HG02885 (cell line): ENCODE data around the gene CFAP65.

Experiments used
- ATAC-seq: cut with Tn5 transposase; IDR thresholded peaks from one replicate; pipeline ENCODE4 v1.9.1; 2021; ENCODE audit warnings: mild to moderate bottlenecking; ENCODE audit not compliant: unreplicated experiment, poor library complexity

Gene CFAP65, protein sequence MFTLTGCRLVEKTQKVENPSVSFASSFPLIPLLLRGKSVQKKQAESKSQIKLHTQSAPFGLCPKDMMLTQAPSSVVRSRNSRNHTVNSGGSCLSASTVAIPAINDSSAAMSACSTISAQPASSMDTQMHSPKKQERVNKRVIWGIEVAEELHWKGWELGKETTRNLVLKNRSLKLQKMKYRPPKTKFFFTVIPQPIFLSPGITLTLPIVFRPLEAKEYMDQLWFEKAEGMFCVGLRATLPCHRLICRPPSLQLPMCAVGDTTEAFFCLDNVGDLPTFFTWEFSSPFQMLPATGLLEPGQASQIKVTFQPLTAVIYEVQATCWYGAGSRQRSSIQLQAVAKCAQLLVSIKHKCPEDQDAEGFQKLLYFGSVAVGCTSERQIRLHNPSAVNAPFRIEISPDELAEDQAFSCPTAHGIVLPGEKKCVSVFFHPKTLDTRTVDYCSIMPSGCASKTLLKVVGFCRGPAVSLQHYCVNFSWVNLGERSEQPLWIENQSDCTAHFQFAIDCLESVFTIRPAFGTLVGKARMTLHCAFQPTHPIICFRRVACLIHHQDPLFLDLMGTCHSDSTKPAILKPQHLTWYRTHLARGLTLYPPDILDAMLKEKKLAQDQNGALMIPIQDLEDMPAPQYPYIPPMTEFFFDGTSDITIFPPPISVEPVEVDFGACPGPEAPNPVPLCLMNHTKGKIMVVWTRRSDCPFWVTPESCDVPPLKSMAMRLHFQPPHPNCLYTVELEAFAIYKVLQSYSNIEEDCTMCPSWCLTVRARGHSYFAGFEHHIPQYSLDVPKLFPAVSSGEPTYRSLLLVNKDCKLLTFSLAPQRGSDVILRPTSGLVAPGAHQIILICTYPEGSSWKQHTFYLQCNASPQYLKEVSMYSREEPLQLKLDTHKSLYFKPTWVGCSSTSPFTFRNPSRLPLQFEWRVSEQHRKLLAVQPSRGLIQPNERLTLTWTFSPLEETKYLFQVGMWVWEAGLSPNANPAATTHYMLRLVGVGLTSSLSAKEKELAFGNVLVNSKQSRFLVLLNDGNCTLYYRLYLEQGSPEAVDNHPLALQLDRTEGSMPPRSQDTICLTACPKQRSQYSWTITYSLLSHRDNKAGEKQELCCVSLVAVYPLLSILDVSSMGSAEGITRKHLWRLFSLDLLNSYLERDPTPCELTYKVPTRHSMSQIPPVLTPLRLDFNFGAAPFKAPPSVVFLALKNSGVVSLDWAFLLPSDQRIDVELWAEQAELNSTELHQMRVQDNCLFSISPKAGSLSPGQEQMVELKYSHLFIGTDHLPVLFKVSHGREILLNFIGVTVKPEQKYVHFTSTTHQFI (N-terminal part only)

DNA sequence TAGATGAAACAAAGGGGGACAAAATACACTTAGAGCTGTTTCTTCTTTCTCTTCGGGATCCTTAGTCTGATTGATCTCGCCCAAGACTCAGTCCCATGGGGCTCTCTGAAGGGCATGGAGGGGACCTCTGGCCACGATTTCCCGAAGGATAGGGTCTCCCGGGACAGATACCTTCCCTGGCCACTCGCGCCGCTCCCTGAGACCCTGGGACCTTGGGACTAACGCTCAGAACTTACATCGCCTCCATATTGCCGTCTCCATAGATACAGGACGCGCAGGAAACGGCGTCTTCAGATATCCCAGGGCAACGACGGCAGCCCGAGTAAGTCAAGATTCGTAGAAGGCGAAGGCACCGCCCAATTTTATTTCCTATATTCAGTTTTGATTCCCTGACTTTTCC lies at the start of gene CFAP65:
Gene CFAP65 (minus strand): TSS at position 265 of the 400 bp plus-strand sequence. CDS start 2,468 bp downstream, outside the sequence.
- no peak for ATAC-seq

DNA sequence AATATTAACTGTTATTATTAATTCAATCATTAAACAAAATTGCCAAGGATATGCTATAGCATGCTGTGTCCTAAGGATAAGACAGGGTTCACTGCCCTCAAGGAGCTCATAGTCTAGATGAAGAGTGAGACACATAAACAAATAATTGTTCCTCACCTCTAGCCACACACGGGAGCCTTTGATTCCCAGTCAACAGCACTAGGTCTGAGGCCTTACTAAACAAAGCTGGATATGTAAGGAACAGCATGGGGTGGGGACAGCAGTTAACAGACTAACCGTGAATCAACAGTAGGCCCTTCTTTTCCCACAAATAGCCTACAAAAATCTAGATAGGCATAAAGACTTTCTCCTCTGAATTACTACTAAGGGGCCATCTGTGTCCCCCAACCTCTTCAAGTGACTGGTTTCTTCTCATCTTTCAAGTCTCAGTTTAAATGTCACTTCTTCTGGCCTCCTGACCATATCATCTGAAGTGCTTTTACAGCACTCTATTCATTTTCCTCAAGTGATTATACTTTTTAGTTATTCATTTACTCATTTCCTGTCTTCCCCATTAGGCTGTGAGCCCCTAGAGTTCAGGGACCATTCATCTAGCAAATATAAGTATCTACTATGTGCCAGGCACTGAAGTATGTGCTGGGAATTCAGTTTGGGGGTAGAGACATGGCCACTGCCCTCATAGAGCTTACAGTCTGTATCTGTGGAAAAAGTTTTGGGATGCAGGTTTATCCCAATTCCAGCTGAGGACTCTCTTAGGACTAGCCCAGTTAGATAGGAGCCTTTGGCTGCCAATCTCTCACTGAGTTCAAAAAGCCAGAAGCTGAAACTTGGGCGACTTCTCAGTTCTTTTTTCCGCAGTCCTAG lies 49.4 kb upstream of the CFAP65 start:
- no peak for ATAC-seq

DNA sequence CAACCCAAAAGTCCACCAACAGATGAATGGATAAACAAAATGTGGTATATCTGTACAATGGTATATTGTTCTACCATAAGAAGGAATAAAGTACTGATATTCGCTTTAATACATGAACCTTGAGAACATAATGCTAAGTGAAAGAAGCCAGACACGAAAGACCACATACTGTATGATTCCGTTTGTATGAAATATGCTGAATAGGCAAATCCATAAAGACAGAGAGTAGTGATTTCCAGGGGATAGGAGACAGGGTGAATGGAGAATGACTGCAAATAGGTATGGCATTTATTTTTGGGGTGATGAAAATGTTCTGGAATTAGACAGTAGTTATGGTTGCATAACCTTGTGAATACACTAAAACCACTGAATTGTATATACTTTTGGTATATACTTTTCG lies 48.0 kb upstream of the CFAP65 start:
- ATAC-seq, result no peak

DNA sequence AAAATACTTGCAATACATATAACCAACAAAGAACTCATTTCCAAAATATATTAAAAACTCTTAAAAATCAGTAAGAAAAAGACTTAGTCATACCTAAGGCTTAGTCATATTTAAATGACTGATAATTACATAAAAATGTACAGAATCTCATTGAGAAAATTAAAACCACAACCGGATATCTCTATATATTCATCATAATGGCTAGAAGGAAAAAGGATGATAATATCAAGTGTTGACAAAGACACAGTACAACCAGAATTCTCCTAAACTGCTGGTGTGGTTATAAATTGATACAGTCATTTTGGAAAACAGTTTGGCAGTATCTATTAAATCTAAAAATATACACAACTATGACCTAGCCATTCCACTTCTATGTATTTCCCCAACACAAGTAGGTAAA lies 46.5 kb upstream of the CFAP65 start:
- ATAC-seq, result no peak

DNA sequence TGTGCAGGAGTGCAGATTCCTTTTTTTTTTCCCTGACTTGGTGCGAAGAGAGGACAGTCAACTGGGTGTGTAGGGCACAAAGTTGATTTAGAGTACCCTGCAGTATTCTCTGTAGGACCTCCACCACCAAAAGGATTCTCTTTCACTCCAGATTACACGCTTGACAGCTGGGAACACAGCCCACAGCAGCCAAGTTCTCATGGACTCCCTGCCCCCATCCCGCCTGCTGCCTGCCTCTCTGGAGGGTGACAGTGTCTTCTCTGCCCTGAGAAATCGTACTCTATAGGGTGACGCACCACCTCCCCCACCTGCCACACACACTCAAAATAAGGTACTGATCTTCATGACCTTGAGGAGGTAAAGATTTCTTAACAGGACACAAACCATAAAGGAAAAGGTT lies 46.0 kb upstream of the CFAP65 start:
- ATAC-seq, result no peak

DNA sequence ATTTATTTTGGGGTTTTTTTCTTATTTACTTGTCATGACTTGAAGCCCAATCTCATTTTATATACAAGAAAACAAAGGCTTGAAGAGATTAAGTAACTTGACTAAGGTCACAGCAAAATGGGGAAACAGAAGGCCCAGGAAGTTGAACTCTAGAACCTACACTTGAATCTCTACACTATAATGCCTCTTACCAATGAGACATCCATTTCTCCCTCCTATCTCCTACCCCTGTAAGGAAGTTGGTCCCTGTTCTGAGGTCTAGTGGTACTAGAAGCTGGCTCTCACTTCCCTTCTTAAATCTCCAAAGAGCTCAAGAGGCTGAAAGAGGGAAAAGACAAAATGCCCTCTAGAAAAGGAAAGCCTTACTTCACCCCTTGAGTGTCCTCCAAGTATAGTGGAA lies 44.9 kb upstream of the CFAP65 start:
- ATAC-seq, result no peak

DNA sequence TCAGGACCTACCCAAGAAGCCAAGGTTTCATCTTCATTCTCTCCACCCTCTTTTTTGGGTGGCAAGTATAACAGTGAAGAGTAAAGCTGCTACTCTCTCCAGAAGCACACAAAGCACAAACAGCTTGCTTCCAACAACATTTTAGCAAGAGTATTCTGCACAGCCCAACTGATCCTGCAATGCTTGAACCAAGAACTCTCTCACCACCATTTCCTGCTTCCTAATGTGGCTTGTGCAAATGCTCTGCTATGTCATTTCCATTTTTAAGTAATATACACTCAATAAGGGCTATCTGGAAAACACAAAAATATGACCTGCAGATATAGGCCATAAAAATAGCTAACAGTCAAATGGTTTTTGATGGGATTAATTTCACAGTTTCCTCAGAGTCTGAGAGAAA lies 43.5 kb upstream of the CFAP65 start:
- no peak for ATAC-seq

DNA sequence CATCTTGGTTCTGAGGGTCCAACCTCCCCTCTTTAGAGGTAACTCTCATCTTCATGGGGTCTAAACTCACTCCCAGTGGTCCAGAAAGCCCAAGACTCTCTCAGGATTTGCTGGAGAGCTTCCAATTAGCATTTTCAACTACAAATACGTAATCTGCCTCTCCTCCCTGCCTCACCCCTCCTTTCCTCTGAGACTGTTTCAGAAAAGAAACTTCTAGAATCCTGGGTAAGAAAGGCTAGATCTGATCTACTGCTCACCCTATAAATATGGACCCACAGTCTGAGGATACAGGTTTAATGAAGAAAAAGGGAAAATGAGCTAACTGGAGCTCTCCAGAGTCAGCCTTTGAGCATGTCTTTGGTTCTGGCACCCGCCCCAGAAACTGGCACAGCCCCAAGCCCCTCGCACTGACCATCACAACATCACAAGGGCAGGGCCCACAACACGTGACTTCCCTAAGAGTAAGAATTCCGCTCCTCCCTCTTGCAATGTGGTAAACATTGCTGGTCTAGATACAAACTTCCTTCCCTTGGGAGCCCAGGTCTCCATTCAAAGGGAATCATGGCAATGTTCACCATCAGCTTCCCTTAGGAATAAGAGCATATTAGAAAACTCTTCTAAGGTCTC lies 41.1 kb upstream of the CFAP65 start:
- ATAC-seq, result no peak

DNA sequence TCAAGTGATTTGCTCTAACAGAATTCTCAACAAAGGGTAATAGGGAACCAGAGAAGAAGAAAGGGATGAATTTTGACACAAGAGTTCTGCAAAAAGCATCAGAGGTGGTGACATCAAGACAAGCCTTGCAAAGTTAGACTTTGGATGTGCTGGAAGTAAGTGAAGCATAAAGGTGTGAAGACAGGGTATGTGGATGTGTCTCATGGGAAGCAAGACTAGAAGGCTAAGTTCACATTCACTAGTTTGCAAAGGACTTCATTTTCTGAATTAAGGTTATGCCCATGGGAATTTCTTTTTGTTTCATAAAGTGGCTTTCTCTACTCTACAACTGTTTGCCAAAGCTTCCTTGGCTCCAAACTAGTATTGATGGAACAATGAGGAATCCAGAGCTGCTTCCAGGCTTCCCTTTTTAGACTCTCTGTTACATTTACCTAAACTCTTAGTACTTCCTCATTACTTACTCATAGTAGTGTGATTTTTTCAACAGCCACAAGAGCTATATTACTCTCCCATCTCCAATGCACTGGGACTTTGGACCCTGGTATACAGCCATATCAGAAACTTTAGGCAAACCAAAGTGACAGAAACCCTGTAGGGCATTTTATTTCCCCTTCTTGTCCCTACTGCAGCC lies 40.5 kb upstream of the CFAP65 start:
- no peak for ATAC-seq

DNA sequence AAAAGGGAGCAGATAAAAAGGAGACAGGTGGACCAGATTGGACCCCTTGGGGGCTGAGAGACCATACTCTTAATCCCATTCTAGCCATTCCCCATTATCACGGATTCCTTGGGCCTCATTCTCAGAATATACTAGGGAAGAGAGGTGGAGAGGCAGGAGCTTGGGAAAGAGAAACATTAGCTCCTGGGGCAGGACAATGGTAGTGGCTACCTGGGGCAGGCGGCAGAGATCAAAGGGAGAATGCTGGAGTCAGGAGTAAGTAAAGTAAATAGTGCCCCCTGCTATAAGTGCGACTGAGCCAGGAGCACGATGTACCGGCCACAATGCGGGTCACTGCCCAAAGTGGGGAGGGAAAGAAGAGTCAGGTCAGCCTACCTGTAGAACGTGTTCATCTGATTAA lies 39.8 kb upstream of the CFAP65 start:
- no peak for ATAC-seq

DNA sequence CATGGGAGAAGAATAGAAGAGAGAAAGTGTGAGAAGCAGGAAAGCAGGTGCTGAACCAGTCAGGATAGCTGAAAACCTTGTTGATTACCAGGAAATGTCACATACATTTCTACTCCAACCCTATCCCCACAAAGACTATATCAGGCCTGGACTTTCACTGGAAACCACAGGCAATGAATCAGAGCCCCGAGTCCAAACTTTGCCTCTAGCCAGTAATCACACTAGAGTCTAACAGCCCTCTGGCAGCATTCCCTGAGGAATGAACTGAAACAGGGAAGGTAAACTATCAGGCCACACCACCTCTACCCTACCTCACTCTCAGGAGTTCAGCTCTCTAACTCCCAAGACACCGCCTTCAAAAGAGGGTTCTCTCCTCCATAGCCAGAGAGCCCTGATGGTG lies 38.1 kb upstream of the CFAP65 start:
- no peak for ATAC-seq

DNA sequence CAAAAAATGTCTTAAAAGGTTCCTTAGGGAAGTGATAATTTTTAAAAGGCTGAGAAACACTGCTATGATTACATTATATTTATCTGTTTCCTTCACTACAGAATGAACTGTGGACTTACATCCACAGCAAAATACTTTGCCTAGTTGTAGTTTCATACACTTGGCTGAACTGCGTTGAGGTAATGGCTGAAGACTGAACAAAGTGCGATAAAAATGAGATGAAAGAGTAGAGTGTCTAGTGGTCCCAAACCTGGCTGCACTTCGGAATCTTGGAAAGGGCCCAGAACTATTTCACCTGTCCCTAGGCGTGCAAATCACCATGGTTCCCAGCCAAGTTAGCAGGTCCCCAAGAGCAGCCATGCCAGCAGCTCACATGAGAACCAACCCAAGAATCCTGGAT lies 37.6 kb upstream of the CFAP65 start:
- ATAC-seq, result no peak

DNA sequence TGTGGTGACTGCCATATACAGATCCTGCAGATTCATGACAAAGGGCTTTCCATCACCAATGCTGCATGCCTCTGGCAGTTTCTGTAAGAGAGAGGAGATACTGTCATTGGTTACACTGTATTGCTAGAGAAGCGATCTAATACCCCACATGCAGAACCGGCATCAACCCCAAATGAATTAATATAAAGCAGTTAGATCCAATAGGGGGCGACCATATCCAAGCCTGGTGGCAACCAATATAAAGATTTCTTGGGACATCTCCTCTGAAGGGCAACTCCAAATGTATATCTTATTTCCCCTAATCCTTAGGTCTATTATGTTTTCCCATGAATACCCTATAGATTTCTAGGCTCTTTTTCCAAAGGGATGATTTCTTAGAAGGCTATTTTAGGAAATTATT lies 36.8 kb upstream of the CFAP65 start:
- ATAC-seq, result no peak

DNA sequence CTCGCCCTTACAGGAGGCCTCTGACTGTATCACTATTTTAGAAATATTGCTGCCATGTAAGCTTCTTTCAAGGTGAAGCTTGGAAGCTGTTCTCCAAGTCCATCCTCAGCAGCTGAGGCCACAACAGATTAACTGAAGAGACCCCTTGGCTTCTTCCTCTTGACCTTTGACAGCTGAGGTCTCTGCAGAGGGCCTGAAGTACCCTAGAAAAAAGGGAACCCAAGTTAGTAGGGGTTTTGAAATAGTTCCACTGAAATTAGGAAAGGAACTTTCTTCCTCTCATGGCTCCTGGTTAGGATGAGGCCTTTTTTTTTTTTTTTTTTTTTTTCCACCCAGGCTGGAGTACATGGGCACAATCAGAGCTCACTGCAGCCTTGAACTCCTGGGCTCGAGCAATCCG lies 34.9 kb upstream of the CFAP65 start:
- no peak for ATAC-seq

DNA sequence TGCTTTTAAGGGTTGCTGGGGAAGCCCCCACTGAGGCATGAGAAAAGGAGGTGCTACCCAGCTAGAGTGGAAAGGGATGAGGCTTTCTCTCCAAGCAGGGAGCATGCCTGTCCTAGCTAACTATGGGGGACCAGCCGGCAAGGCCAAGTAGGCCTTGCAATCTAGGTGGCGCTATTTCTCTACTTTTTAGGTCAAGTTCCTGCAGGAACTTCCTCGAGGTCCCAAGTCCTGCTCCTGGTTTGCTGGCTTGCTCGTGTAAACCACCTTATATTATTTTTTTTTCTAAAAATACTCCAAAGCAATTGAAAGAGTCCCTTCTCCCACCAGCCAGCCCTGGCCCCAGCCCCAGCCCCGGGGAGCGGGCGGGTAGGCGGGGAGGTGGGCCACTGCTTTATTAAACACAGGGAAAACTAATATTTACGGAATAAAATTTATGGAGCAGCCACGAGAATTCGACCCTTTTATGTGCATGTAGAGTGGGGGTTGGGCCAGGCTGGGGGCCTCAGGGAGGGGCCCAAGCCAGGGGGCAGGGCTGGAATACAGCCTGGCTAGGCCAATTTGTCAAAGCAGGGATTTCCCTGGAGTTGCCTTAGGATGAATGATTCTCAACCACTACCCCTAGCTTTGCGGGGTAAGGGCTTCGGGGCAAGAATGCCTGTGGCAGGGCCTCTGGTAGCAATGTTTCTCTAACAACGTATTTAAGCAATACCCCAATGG lies 32.3 kb upstream of the CFAP65 start:
- ATAC-seq, result no peak

DNA sequence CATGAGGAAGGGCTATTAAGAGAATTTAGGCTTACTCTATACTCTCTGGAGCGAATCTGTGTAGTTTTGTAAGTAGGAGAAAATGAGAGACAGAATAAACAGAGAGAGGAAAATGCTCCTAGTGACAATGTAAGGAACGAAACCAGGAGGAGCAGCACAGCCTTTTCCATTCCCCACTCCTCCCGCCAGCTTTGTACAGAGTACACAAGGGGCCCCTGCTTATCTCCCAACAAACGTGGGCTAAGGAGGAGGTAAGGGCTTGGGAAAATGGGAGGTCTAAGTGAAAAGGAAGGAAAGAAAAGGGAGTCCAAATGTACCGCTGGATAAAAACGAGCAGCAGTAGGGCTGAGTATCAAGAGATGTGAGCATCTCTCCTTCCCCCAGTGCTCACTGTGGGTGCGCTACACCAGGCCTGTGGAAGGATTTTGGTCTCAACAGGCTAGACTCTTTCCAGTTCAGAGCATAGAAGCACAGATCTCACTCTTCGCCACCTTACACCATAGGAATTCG lies 31.5 kb upstream of the CFAP65 start:
- ATAC-seq, result no peak

DNA sequence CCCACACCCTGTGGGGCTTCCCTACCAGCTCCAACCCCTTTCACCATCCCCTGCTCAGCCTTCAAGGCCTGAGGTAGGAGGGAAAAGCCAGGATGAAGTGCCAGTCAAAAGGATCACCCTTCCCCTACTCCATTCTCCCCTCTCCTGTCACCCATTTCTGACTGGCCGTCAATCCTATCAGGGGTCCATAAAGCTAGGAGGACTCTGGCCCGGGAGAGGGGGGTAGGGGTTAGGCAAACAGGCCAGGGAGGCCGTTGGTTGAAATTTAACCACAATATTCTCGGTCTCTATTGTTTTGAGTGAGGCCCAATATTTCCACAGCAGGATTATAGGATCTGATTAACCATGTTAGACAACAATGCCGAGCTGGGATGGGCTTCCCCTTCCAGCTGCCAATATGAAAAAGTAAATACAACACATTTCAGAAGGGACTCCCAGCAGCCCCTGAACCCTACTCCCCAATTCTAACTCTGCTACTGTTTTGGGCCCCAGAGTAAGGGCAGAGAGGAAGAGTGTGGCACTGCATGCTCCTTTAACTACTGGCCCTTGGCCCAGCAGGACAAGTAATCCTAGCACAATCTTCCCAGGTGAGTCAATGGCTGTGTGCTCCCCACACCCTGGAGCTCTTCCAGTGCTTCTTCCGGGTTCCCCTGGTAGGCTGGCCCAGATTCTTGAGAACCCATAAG lies 30.0 kb upstream of the CFAP65 start:
- ATAC-seq, result no peak
